Right lobe of liver (tissue), 6 donors: ENCODE data around the gene RTN4R. TPM values are rescaled to one million over a fixed set of nuclear protein-coding genes. Genes with fewer than 3 reads are reported as not detected.
"Not testable (repeated sequence)": the region's sequence is repeated elsewhere in the genome, so short reads cannot be mapped to it uniquely, and the experiment has no call there.

Source experiments
- ATAC-seq, 4 donors: fragments of 200-7000 bp; cut with Tn5 transposase; one replicate each; pipeline ENCODE4 v1.9.1; 2020; ENCODE audit warnings: mild to moderate bottlenecking in 4 of 4, moderate library complexity in 4 of 4
- DNase-seq, 3 donors: peaks; one replicate each; pipeline ENCODE4 v3.0.0-alpha.2; 2020
- H3K27ac ChIP-seq, 3 donors: fragments of 200-600 bp; one replicate each; pipeline ENCODE4 v1.8.0; 2022
- H3K27me3 ChIP-seq, 2 donors: fragments of 200-600 bp; one replicate each; pipeline ENCODE4 v1.8.0; 2022
- H3K36me3 ChIP-seq, 4 donors: fragments of 200-600 bp; sonication (generic) in 1 of 4; one replicate each; pipeline versions ENCODE4 v1.5.1 to v1.8.0; 2017 to 2022; ENCODE audit warnings: control low read depth in 1 of 4
- H3K4me1 ChIP-seq, 4 donors: fragments of 200-600 bp; sonication (generic) in 1 of 4; one replicate each; pipeline versions ENCODE4 v1.5.1 to v1.8.0; 2017 to 2022; ENCODE audit warnings: control low read depth in 1 of 4
- H3K4me3 ChIP-seq, 3 donors: fragments of 200-600 bp; one replicate each; pipeline ENCODE4 v1.8.0; 2022
- H3K9me3 ChIP-seq, 4 donors: fragments of 200-600 bp; sonication (generic) in 1 of 4; one replicate each; pipeline versions ENCODE4 v1.5.1 to v1.8.0; 2017 to 2022; ENCODE audit warnings: control low read depth in 1 of 4
- POLR2A ChIP-seq: fragments of 450-650 bp; IDR thresholded peaks from one replicate; pipeline ENCODE4 v1.6.1; 2017; ENCODE audit warnings: antibody characterized with exemption, mild to moderate bottlenecking
- WGBS: methylation state at CpG from one replicate; pipeline ENCODE4 v1.1.6; 2018; ENCODE audit warnings: low coverage, low lambda C conversion rate; ENCODE audit not compliant: insufficient coverage; ENCODE audit errors: missing lambda C conversion rate; 5-methylcytosine and 5-hydroxymethylcytosine counted together
- intact Hi-C, 2 donors: fragments of 100-400 bp; cut with DNase I; formaldehyde crosslinking; loops; one replicate each; pipeline versions ENCODE4 v1.11.2 to v1.14.1; 2022
- long read RNA-seq: library from polyadenylated mRNA; unstranded; transcript quantifications from one replicate; pipeline ENCODE4 v2.0.0, GENCODE V29; 2019
- total RNA-seq, 6 experiments: library from RNA; depleted of rRNA in 2 of 6; stranded (reverse); fragments of >200 nt in 2 of 6; fragmentation: NEBNext Ultra II Directional in 3 of 6; extraction: Animal tissue kit (Norgen Biotek cat#: 25700) in 3 of 6; gene quantifications; one replicate each; pipeline versions ENCODE4 v1.1.0 to v1.2.4, GENCODE V29; 2016 to 2023
- TF ChIP-seq, protein P1 (sequence below), 4 donors: fragments of 200-600 bp in 3 of 4; fragments of 450-650 bp in 1 of 4; IDR thresholded peaks; one replicate each; pipeline versions ENCODE4 v1.5.1 to v1.8.0; 2016 to 2022; ENCODE audit warnings: antibody characterized with exemption in 4 of 4, mild to moderate bottlenecking in 2 of 4
- donor health status: DM: no; HTN: yes; CAD: no.
- donor health status: DM: no; HTN: no; CAD: no.
- donor health status: DM: no; HTN: no; CAD: no.
- donor health status: DM: no; HTN: yes; CAD: no.
- donor health status: DM: no; HTN: yes; CAD: no.

The RTN4R gene
- 10 to 100 TPM in 2 of 6 experiments, 1 to 10 TPM in 4; 3.0 to 12.4 (median 8.5) TPM for total RNA-seq
- long read RNA-seq, partial matches to known transcripts = 2 of 2 reads
- long read RNA-seq, other reads (novel, unspliced or antisense) = 0 of 2 reads

DNA sequence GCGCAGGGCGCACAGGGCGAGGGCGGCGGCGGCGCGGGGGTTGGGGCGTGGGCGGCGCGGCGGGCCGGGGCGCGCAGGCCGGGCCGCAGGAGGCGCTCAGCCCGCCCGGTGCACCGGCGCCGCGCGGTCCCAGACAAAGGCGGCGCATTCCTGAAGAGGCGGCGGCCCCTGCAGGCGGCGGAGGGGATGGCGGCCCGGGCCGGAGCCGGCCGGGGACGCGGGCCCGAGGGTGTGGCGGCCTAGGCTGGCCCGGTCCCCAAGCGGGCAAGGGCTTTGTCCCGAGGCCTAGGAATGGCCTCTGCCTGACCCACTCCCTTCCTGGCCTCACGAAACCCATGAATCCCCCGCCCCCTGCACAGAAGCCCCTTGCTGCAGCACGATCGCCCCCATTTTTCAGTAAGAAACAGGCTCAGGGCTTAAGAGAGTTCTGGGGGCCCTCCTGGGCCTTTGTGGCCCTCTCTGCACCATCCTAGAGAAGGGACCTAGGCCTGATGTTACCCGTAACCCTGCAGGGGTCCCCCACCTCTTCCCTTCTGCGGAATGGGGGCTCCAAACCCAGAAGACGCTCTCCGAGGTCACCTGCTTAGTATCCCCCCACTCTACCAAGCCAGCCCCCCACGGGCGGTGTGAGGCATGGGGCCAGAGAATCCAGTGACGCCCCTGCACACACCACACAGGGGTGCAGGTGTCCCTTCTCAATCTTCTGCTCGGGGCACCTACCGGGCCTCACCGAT, at the start of gene RTN4R:
TSS of gene RTN4R (minus strand) at position 40 of the 734 bp plus-strand sequence. CDS start 226 bp downstream, outside the sequence.
- Histone ChIP-seq H3K27me3 (no peaks in the 10 kb centered on the region), H3K9me3 (no peaks in the 10 kb centered on the region), H3K27ac (no peak within 1 kb of the TSS), H3K4me3 (peak within 1 kb of the TSS; percentile 48 to 60 (median 53)), H3K36me3 (no peaks in the 10 kb centered on the region), H3K4me1 (peaks cover 0 to 15% (median 3%) of the 10 kb centered on the region in 4 donors)
- 60% methylated on average over 1 of the region's 58 CpGs for WGBS
- ATAC-seq = peak; percentile 74 to 86 (median 80)
- DNase-seq = peak; percentile 70 to 75 (median 73)
- intact Hi-C loops = no loop called here
- TF ChIP-seq, protein P1, sequence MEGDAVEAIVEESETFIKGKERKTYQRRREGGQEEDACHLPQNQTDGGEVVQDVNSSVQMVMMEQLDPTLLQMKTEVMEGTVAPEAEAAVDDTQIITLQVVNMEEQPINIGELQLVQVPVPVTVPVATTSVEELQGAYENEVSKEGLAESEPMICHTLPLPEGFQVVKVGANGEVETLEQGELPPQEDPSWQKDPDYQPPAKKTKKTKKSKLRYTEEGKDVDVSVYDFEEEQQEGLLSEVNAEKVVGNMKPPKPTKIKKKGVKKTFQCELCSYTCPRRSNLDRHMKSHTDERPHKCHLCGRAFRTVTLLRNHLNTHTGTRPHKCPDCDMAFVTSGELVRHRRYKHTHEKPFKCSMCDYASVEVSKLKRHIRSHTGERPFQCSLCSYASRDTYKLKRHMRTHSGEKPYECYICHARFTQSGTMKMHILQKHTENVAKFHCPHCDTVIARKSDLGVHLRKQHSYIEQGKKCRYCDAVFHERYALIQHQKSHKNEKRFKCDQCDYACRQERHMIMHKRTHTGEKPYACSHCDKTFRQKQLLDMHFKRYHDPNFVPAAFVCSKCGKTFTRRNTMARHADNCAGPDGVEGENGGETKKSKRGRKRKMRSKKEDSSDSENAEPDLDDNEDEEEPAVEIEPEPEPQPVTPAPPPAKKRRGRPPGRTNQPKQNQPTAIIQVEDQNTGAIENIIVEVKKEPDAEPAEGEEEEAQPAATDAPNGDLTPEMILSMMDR (IDR thresholded peaks at IDR 0.05) = peak; percentile 50 to 86 (median 63)
- no peak for TF ChIP-seq POLR2A

DNA sequence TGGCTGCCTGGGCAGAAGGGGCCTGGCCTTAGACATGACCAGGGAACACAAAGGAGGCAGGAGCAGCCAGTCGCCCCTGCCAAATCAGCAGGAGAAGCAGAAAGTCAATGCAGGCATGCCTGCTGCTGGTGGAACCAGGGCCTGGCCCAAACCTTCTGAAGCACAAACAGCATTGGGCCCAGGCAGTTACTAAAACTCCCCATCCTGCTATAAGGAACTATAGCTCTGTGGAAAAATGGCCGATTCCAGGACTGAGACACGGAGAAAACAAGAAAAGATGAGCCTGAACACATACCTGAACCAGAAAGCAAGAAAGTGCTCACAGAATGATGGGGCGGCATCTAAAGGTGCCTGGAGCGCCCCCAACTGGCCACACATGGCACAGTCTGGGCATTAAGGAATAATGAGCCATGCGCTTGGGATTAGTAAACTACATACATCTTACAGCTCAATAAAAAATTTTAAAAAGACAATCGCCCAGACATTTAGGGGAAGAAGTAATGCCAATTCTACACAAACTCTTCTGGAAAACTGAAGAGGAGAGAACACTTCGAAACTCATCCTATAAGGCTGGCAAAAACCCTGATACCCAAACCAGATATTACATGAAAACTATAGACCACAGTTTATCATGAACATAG, 49.4 kb upstream of the RTN4R start:
- ATAC-seq, H3K27me3 ChIP-seq, DNase-seq, H3K4me3 ChIP-seq, intact Hi-C loops, H3K27ac ChIP-seq, H3K9me3 ChIP-seq, H3K36me3 ChIP-seq: not testable (repeated sequence)
- WGBS = 58% methylated on average over 5 of the region's 8 CpGs
- TF ChIP-seq, protein P1 (IDR thresholded peaks at IDR 0.05) = peak; percentile 40 to 55 (median 52)
- H3K4me1 ChIP-seq = peaks cover 0 to 46% (median 22%) of the 10 kb centered on the region in 4 donors

DNA sequence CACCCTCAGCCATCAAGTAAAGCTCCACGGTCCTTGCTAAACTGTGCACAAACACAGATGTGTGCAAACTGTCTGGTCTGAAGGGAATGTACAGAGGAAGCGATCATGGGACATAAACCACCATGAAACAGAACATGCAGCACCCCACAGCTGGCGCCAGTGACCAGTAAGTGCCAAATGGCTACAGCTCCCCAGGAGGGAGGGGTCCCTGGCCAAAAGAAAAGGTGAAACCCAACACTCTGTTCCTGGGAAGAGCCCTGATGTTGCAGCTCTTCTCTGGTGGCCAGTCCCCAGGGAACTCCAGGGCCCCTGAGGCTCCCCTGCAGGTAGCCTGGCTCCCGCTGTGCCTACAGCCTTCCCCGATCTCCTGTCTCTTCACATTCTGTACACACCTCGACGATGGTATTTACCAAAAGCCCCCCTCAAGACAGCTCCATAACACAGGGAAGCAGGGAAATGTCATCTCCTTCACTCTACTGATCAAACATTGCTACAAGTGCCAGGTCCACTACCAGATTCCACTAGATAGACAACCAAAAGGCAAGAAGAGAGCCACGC, 48.8 kb upstream of the RTN4R start:
- DNase-seq = no peak
- WGBS = no CpG with 5 or more reads among the region's 8 CpGs
- no peaks in the 10 kb centered on the region for H3K27me3 ChIP-seq
- TF ChIP-seq, protein P1 (IDR thresholded peaks at IDR 0.05) = no peak
- no peak for TF ChIP-seq POLR2A
- intact Hi-C loops = no loop called here
- H3K36me3 ChIP-seq = no peaks in the 10 kb centered on the region
- no peak overlapping the region for H3K27ac ChIP-seq
- ATAC-seq = no peak
- no peak overlapping the region for H3K4me3 ChIP-seq
- H3K9me3 ChIP-seq = no peaks in the 10 kb centered on the region
- peaks cover 0 to 47% (median 23%) of the 10 kb centered on the region in 4 donors for H3K4me1 ChIP-seq

DNA sequence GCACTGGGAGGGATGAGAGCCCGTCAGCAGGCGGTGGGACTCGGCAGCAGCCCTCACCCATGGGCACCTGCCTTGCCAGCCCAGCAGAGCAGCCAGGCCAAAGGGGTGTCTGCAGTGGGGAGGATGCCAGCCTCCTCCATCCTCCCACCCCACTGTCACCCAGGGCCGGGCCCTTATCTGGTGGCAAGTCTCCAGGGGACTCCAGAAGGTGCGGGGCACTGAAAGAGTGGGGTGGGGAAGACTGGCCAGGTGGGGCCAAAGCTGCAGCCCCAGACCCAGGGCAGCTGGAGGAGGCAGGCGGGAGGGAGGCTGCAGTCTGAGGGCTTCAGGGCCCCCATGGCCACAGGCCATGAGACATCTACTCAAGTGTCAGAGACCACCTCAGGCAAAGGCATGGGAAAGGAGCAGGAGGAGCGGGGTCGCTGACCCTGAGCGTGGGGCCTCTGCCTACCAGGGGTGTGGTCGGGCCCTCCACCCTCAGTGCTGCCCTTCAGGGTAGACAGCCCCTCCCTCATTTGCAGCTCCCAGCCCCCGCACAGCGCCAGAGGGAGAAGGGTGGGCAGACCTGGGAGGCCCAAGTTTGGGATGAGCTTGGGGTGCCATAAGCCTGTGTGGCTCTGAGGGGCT, 48.2 kb upstream of the RTN4R start:
- H3K9me3 ChIP-seq = no peaks in the 10 kb centered on the region
- intact Hi-C loops = no loop called here
- no peak overlapping the region for H3K27ac ChIP-seq
- no peaks in the 10 kb centered on the region for H3K27me3 ChIP-seq
- ATAC-seq (no peak), DNase-seq (peak in 1 of 3 donors; percentile 15)
- H3K36me3 ChIP-seq = no peaks in the 10 kb centered on the region
- H3K4me1 ChIP-seq = peaks cover 0 to 46% (median 22%) of the 10 kb centered on the region in 4 donors
- 100% methylated on average over 1 of the region's 12 CpGs for WGBS
- TF ChIP-seq POLR2A = no peak
- TF ChIP-seq, protein P1 (IDR thresholded peaks at IDR 0.05) = no peak
- no peak overlapping the region for H3K4me3 ChIP-seq
